HL-60 (cell line): ENCODE measurements around the gene COL16A1.

Experiments used
- DNase-seq, 2 experiments: peaks; one replicate each; pipeline ENCODE4 v3.0.0-alpha.2; 2010 to 2020; ENCODE audit warnings: low read depth in 1 of 2, low spot score in 1 of 2
- H3K27ac ChIP-seq: fragments of 250-450 bp; sonication (Bioruptor Pico); replicated peaks from 2 replicates; pipeline ENCODE4 v1.5.1; 2020; ENCODE audit warnings: mild to moderate bottlenecking, moderate library complexity
- H3K27me3 ChIP-seq: fragments of 250-450 bp; sonication (Bioruptor Pico); 2 replicates; pipeline ENCODE4 v1.5.1; 2021; ENCODE audit warnings: mild to moderate bottlenecking, moderate library complexity; ENCODE audit not compliant: insufficient read depth, poor library complexity, severe bottlenecking
- H3K4me3 ChIP-seq: replicated peaks from 2 replicates; pipeline ENCODE4 v1.5.1; 2011; ENCODE audit warnings: mild to moderate bottlenecking, control low read depth, low read length; ENCODE audit not compliant: insufficient read depth
- GABPA ChIP-seq: IDR thresholded peaks from 2 replicates; pipeline ENCODE4 v1.6.1; 2012; ENCODE audit warnings: low read depth
- POLR2AphosphoS5 ChIP-seq: IDR thresholded peaks from 2 replicates; pipeline ENCODE4 v1.6.1; 2012; ENCODE audit warnings: low read depth
- SPI1 ChIP-seq: IDR thresholded peaks from 2 replicates; pipeline ENCODE4 v1.6.1; 2012; ENCODE audit warnings: low read depth, mild to moderate bottlenecking, borderline replicate concordance
- TF ChIP-seq, protein P1 (sequence below): IDR thresholded peaks from one replicate; pipeline ENCODE4 v1.5.1; 2011; ENCODE audit warnings: low read length, control low read depth, inconsistent platforms; ENCODE audit not compliant: insufficient read depth
- TF ChIP-seq, protein P2 (sequence below): IDR thresholded peaks from 2 replicates; pipeline ENCODE4 v1.6.1; 2012; ENCODE audit warnings: low read depth; ENCODE audit not compliant: insufficient replicate concordance

Gene COL16A1

DNA sequence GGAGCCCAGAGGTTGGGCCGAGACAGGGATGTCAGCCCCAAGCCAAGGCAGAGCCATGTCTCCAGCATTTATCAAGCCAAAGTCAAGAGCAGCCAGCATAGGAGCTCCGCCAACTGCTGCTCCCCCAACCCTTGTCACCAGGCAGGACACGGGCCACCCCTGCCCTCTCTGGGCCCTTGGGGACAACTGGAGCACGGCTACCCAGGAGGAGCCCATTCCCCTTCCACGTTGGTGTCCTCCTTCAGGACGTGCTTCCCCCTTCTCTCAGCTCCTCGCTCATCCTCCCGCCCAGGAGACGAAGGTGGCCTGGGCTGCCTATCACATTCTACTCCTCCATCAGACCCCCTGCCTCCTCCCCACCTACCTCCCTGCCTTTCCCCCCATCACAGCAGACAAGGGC is 39.3 kb downstream of the COL16A1 start:
- no peak for DNase-seq
- Histone ChIP-seq H3K27ac (no peak overlapping the region), H3K27me3 (peaks cover 4% of the 10 kb centered on the region), H3K4me3 (no peak overlapping the region)
- TF ChIP-seq GABPA = no peak
- TF ChIP-seq, protein P1, sequence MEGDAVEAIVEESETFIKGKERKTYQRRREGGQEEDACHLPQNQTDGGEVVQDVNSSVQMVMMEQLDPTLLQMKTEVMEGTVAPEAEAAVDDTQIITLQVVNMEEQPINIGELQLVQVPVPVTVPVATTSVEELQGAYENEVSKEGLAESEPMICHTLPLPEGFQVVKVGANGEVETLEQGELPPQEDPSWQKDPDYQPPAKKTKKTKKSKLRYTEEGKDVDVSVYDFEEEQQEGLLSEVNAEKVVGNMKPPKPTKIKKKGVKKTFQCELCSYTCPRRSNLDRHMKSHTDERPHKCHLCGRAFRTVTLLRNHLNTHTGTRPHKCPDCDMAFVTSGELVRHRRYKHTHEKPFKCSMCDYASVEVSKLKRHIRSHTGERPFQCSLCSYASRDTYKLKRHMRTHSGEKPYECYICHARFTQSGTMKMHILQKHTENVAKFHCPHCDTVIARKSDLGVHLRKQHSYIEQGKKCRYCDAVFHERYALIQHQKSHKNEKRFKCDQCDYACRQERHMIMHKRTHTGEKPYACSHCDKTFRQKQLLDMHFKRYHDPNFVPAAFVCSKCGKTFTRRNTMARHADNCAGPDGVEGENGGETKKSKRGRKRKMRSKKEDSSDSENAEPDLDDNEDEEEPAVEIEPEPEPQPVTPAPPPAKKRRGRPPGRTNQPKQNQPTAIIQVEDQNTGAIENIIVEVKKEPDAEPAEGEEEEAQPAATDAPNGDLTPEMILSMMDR = no peak
- no peak for TF ChIP-seq POLR2AphosphoS5
- TF ChIP-seq, protein P2, sequence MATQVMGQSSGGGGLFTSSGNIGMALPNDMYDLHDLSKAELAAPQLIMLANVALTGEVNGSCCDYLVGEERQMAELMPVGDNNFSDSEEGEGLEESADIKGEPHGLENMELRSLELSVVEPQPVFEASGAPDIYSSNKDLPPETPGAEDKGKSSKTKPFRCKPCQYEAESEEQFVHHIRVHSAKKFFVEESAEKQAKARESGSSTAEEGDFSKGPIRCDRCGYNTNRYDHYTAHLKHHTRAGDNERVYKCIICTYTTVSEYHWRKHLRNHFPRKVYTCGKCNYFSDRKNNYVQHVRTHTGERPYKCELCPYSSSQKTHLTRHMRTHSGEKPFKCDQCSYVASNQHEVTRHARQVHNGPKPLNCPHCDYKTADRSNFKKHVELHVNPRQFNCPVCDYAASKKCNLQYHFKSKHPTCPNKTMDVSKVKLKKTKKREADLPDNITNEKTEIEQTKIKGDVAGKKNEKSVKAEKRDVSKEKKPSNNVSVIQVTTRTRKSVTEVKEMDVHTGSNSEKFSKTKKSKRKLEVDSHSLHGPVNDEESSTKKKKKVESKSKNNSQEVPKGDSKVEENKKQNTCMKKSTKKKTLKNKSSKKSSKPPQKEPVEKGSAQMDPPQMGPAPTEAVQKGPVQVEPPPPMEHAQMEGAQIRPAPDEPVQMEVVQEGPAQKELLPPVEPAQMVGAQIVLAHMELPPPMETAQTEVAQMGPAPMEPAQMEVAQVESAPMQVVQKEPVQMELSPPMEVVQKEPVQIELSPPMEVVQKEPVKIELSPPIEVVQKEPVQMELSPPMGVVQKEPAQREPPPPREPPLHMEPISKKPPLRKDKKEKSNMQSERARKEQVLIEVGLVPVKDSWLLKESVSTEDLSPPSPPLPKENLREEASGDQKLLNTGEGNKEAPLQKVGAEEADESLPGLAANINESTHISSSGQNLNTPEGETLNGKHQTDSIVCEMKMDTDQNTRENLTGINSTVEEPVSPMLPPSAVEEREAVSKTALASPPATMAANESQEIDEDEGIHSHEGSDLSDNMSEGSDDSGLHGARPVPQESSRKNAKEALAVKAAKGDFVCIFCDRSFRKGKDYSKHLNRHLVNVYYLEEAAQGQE = no peak
- TF ChIP-seq SPI1 = no peak

DNA sequence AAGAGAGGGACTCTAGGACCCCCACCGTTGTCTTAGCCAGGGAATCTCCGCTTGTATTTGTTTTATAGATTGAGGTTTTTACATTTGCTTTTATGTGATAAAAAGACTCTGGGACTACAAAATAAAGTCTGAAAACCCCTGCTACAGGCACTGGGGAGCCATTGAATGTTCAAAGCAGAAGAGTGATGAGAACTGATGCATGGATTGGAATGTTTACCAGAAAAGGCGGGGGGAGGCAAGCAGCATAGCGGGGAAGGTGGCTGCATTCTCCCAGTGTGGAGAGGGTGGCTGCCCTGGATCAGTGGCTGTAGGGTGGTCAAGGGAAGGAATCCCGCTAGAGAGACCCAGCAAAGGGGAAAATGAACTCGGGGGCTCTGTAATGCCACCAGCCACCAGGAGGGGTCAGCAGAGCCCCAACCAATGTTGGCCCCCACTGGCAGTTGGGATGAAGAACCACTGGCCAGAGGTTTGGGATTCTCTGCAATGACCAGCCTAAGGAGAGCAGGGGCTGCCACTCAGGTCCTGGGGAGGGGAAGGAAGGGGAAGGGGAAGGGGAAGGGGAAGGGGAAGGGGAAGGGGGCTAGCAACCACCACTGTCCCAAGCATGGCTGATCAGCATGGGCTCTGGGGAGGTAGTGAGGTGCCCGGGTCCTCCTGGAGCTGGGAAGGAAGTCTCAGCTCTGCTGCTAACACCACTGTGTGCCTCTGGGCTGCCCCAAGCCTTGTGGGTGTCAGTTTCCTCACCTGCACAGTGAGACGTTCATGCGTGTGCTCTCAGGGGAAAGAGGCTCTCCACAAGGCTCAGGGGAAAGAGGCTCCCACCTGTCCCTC is 40.0 kb downstream of the COL16A1 start:
- H3K27ac ChIP-seq = no peak overlapping the region
- no peaks in the 10 kb centered on the region for H3K27me3 ChIP-seq
- DNase-seq = peak in 1 of 2 experiments; percentile 27
- no peak for TF ChIP-seq POLR2AphosphoS5
- TF ChIP-seq, protein P2 = no peak
- TF ChIP-seq, protein P1 = peak; percentile 94
- H3K4me3 ChIP-seq = no peak overlapping the region

DNA sequence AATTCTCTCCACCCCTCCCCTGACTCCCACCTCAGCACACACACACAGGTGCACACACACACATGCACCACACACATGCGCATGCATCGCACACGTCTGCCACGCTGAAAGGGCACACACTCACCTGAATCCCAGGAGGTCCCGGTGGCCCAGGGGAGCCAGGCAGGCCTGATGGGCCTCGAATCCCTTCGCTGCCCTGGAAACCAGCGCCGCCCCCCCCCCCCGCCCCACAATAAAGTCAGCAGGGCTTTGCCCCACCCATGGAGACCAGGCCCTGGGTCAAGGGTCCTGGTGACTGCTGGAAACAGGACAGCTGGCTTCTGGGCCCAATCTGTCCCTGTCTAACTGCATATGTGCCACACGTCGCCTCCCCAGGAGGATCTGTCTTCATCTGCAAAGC is 41.4 kb downstream of the COL16A1 start:
- DNase-seq = no peak
- no peak overlapping the region for H3K27ac ChIP-seq
- TF ChIP-seq GABPA (no peak), SPI1 (no peak), POLR2AphosphoS5 (no peak)
- TF ChIP-seq, protein P2 = no peak
- TF ChIP-seq, protein P1 = no peak
- H3K27me3 ChIP-seq = no peaks in the 10 kb centered on the region
- no peak overlapping the region for H3K4me3 ChIP-seq
